EH (cell line): ENCODE results near the gene ALDH2.
"Not testable (repeated sequence)": the region's sequence is repeated elsewhere in the genome, so short reads cannot be mapped to it uniquely, and the experiment has no call there.

Source experiments
- DNase-seq: peaks from one replicate; pipeline ENCODE4 v3.0.0-alpha.2; 2015; ENCODE audit warnings: low read depth

The ALDH2 gene

GRCh38 chr12:111826992-111827391 is 60.3 kb downstream of the ALDH2 start:
- DNase-seq, result no peak

DNA sequence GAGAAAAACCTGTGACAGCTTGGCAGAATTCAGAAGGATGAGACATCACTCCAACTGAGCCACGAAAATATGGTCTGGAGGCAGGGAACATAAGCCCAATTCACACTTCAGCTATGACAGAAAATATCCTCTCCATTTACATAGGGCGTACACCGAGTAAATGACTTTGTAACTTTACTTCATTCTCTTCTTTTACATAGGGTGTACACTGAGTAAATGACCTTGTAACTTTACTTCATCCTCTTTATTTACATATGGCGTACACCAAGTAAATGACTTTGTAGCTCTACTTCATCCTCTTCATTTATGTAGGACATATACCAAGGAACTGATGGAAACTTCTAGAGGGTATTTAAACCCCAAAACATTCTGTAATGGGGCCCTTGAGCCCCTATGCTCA is 61.2 kb downstream of the ALDH2 start:
- DNase-seq, result no peak

DNA sequence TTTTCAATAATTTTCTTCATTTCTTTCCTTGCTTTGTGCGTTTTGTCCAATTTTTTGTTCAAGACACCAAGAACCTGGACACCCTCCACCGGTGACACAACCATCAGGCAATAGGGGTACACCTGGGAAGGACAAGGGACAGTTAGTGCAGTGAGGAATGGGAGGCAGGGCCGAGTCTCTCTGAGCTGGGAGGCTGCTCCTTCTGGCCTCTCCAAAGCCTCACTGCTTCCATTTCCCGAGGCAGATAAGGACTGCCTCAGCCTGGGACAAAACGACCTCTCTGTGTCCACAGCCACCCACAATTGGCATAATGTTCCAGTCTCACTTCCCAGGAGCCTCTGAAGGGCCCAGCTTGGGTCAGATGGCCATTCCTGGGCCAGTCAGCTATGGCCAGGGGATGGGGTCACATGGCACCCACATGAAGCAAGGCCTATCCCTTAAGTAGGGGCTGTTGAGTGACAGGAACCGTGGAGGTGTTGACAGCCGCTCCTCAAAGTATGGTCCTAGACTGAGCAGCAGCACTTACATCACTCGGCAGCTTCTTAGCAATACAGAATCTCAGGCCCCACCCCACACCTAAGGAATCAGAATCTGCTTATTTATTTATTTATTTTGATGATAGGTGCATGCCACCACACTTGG is 61.7 kb downstream of the ALDH2 start:
- no peak for DNase-seq

DNA sequence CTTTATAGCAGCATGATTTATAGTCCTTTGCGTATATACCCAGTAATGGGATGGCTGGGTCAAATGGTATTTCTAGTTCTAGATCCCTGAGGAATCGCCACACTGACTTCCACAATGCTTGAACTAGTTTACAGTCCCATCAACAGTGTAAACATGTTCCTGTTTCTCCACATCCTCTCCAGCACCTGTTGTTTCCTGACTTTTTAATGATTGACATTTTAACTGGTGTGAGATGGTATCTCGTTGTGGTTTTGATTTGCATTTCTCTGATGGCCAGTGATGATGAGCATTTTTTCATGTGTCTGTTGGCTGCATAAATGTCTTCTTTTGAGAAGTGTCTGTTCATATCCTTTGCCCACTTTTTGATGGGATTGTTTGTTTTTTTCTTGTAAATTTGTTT is 62.9 kb downstream of the ALDH2 start:
- DNase-seq, result not testable (repeated sequence)

- not testable (repeated sequence) for DNase-seq
Observed at GRCh38 chr12:111834740-111835386, 68.1 kb downstream of the ALDH2 start.

GRCh38 chr12:111835531-111836181 is 68.9 kb downstream of the ALDH2 start:
- not testable (repeated sequence) for DNase-seq

DNA sequence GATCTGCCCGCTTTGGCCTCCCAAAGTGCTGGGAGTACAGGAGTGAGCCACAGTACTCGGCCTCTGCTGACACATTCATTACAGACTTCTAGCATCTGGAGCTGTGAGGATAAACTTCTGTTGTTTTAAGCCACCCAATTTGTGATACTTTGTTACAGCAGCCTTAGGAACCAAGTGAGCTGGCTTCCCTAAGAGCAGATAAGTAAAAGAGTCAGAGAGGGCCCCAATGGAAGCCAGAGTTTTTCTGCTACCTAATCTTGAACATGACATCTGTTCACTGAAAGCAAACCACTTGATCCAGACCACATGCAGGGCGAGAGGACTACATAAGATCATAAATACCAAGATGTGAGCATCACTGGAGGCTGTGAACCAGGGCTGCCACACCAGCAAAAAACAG is 71.6 kb downstream of the ALDH2 start:
- DNase-seq, result no peak

GRCh38 chr12:111840807-111841206 is 74.1 kb downstream of the ALDH2 start:
- no peak for DNase-seq

- DNase-seq, result no peak
Observed at GRCh38 chr12:111841236-111841749, 74.6 kb downstream of the ALDH2 start.

GRCh38 chr12:111841750-111842555 is 75.2 kb downstream of the ALDH2 start, which contains the start of gene MAPKAPK5:
Gene MAPKAPK5, plus strand, starts transcription at chr12:111842228. Its CDS starts 506 bp downstream, at chr12:111842734.
- peak; percentile 93 for DNase-seq

- peak; percentile 35 for DNase-seq
Observed at GRCh38 chr12:111842556-111843396, 76.0 kb downstream of the ALDH2 start.

- DNase-seq, result no peak
Observed at GRCh38 chr12:111846016-111846415, 79.3 kb downstream of the ALDH2 start.

DNA sequence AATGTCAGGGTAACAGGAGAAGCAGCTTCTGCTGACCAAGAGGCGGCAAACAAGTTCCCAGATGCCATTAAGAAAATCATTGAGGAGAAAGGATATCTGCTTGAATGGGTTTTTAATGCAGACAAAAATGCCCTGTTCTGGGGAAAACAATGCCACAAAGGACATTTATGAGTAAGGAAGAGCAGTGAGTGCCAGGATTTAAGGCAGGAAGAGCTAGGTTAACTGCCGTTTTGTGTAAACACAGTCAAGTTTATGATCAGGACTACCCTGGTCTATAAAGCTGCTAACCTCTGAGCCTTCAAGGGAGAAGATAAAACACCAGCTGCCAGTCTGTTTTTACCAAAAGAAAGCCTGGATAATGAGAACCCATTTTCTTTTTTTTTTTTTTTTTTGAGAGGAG is 83.8 kb downstream of the ALDH2 start:
- DNase-seq, result no peak

DNA sequence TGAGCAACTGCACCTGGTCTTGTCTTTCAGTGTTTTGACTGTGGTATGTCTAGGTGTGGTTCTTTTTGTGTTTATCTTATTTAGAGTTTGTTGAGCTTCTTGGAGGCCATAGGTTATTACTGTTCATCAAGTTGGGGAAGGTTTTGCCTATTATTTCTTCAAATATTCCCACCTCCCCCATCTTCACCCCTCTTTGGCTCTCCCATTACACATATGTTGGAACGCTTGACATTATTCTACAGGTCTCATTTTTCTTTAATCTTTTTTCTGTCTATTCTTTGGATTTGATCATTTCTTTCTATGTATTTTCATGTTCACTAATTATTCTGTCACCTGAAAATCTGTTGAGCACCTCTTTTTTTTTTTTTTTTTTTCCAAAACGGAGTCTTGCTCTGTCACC is 91.5 kb downstream of the ALDH2 start:
- DNase-seq, result no peak

DNA sequence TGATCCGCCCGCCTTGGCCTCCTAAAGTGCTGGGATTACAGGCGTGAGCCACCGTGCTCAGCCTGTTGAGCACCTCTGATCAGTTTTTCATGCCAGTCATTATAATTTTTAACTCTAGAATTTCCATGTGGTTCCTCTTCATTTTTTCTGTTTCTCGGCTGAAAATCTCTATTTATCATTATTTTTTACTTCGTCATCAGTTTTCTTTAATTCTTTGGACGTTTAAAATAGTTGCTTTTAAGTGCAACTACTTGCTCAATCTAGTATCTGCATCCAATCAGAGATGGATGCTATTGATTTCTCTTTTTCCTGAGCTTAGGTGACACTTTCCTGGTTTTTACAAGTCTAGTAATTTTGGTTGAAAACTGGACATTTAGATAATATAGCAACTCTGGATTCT is 92.0 kb downstream of the ALDH2 start:
- DNase-seq, result no peak

DNA sequence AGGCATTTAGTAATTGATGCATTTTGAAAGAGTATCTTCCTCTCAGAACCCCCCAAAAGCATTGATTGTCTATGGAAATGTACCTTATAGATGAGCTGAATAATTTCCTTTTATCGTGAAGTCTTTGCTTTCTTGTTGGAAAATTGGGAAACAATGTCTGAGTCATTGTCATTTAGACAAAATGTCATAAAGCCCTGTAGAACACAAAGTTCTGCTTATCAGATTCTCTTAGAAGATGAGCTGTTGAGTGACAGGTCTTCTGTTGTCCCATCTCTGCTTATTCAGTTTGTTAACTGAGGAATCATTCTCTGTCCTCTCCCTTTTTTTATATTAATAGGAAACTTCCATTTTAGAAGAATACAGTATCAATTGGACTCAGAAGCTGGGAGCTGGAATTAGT is 98.2 kb downstream of the ALDH2 start:
- no peak for DNase-seq
